ENCODE results near the gene TSR2. TPM values are rescaled to one million over a fixed set of nuclear protein-coding genes. Genes with fewer than 3 reads are reported as not detected.

The TSR2 gene
- total RNA-seq, 2 experiments from 2014 or later: 50.5 to 53.4 TPM

Other genes with a start within 250 kb of the TSR2 start
- gene WNK3, start 82.4 kb upstream of the TSR2 start, total RNA-seq: 1 to 10 TPM in 1 of 2 experiments, under 1 TPM in 1; 0.64 to 1.0 TPM
- gene FGD1, start 55.8 kb downstream of the TSR2 start, total RNA-seq: under 1 TPM; 0.10 to 0.19 TPM
- gene GNL3L, start 89.8 kb downstream of the TSR2 start, total RNA-seq: 10 to 100 TPM; 91.2 to 91.8 TPM

Measured in activated naive CD8-positive, alpha-beta T cell treated with anti-CD3 and anti-CD28 coated beads for 36 hours (primary cell).